NK-92 (cell line): Measurements from ENCODE around the gene CLEC4G.

Experiments used
- DNase-seq: peaks from one replicate; lab custom pipeline; 2025; ENCODE audit not compliant: unreplicated experiment; lab: John Stamatoyannopoulos, UW

CLEC4G gene

DNA sequence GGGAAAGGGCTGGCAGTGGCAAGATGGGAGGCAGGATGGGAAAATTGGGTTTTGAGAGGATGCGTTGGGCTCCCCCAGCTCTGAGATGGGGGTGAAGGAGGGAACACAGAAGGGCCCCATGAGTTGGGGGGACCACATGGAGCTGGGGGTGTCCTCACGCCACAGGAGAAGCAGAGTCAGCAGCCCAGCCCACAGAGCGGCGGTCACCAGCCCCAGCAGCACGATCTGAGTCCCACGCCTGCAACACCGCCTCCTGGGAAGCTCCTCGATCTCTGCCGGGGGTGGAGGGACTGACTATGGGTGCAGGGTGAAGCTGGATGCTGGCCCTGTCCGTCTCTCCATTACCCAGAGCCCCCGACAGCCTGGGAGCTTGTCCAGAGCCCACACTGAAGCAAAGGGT lies 33.3 kb downstream of the CLEC4G start:
- DNase-seq = no peak

DNA sequence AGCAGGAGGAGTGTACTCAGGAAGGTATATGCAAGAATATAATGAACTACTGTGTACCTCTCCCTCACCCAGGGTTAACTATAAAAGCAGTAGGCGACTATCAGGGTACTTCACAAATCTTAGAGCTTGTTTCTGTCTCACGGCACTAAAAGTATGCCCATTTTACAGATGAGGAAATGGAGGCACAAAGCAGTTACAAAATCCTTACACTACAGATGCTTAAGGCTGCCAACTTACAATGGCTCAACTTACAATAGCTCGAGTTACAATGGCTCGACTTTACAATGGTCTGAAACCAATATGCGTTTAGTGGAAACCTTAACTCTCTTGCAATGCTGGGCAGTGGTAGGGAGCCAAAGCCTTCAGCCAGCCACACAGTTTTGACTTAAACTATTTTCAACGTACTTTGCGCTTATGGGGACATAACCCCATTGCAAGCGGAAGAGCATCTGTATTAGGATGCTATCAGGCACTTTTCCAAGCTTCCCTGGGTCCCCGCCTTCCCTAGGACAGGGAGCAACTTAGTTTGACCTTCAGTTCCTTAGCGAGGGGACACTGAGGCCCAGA lies 34.1 kb downstream of the CLEC4G start:
- DNase-seq = no peak

- no peak for DNase-seq
Observed at GRCh38 chr19:7694499-7694898, 37.4 kb downstream of the CLEC4G start.

GRCh38 chr19:7692417-7693088 lies 39.4 kb downstream of the CLEC4G start:
- no peak for DNase-seq

GRCh38 chr19:7691497-7691896 lies 40.4 kb downstream of the CLEC4G start:
- no peak for DNase-seq

- no peak for DNase-seq
Observed at GRCh38 chr19:7690779-7691258, 41.1 kb downstream of the CLEC4G start.

DNA sequence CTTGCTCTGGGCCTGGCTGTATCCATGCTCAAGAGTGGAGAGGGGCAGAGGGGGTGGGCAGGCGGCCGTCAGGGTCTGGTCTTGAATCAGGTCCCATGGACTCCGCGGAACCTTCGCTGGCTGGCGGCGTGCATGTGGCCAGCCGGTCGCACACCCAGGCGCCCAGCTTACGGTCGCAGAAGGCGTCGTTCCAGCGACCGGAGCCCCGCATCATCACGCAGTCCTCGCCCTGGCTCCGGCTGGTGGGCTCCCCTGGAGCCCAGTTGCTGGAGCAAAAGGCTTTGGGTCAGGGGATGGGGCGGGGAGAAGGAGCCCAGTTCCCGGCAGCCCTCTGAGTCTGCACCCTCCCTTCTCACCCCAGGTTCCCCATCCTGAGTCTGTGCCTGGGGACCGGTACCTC lies 42.7 kb downstream of the CLEC4G start:
- no peak for DNase-seq

GRCh38 chr19:7687177-7687576 lies 44.7 kb downstream of the CLEC4G start:
- DNase-seq = no peak

DNA sequence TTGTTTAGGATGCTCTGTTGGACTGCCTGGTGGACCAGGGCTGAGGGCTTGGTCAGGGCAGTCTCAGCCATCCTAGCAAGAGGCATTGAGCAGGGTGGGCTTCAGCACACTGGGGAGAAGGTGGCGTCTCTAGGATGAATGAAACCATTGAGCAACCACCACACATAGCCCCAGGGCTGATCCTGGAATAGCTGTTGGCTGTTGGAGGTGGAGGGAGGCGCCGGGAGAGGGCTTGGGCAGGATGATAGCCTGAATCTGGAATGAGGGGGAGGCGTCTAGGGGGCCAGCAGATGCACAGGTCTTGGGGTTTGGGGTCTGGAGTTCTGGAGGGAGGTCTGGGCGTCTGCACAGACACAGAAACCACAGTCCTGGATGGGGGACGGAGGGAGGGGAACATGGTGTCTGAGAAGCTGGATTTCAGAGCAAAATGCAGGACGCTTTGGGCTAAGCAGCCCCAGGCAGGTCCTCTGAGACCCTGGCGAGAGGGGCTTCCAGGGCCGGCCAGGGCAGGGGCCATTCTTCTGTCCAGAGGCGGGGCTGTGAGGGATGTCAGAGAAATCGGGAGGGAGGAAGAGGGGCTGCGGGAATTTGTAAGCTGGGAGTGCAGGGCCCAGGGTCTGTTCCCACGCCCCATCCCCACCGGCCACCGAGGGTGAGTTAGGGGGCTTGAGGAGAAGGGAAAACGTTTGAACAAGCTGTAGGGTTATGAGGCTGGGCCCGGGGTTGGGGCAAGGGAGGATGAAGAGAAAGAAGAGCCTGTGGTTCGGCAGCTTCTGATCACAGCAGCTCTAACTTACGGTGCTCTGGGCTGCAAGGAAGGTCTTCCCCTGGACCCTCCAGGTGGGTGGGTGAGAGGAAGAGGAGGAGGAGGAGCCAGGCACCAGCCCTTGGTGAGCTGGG lies 46.1 kb downstream of the CLEC4G start:
- no peak for DNase-seq

DNA sequence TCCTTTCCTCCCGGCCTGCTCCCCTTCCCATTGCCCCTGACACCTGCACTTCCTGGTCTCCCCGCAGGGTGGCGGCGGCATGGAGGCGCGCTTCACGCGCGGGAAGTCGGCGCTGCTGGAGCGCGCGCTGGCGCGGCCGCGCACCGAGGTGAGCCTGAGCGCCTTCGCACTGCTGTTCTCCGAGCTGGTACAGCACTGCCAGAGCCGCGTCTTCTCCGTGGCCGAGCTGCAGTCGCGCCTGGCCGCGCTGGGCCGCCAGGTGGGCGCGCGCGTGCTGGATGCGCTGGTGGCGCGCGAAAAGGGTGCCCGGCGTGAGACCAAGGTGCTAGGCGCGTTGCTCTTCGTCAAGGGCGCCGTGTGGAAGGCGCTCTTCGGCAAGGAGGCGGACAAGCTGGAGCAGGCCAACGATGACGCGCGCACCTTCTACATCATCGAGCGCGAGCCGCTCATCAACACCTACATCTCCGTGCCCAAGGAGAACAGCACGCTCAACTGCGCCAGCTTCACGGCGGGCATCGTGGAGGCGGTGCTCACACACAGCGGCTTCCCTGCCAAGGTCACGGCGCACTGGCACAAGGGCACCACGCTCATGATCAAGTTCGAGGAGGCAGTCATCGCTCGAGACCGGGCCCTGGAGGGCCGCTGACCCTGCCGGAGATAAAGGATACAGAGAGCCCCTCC lies 49.6 kb downstream of the CLEC4G start:
- no peak for DNase-seq

DNA sequence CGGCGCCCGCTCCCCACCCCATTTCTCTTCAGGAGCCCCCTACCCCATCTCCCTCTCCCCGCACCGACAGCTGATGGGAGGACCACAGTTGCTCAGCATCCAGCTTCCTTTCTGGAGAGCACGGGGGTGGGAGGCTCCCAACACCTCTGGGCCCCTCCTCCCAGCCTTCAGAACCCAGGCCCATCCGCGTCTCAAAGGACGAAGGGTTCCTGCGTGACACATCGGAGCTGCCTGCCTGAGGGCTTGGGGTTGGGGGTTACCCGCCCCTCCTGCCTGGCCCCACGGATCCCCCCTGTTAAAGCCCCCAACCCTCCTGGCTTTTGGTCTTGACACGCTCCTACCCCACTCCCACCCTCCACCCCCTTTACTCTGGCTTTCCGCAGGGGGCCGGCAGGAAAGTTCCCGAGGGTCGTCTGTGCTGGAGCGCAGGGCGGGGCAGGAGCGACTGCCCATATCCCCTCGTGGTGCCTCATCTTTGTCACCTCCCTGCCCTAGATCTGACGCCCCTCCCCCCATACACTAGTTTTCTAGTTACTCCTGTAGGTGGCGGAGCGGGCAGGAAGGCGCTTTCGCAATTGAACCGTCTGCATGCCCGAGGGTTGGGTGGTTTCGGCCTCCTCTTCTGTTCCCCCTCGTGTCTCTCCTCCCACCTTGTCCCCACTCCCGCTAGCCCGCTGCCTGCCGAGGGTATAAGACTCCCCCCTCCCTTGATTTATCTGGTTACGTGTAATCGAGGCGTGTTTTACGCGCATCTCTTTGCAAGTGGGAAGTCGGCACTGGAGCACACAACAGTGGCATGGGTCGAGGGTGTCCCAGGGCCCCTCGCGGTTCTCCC lies 50.4 kb downstream of the CLEC4G start:
- DNase-seq = peak; percentile 43

GRCh38 chr19:7680606-7681339 lies 51.1 kb downstream of the CLEC4G start, which contains the start of gene TRAPPC5:
Gene TRAPPC5, plus strand, starts transcription at chr19:7680833. Its CDS starts 1,421 bp downstream, at chr19:7682254.
- no peak for DNase-seq

GRCh38 chr19:7679771-7680605 lies 51.9 kb downstream of the CLEC4G start:
- no peak for DNase-seq

GRCh38 chr19:7678971-7679751 lies 52.7 kb downstream of the CLEC4G start:
- no peak for DNase-seq
